NCI-H1048 (cell line): ENCODE measurements around the gene CAPN3.
"Not testable (repeated sequence)": the region's sequence is repeated elsewhere in the genome, so short reads cannot be mapped to it uniquely, and the experiment has no call there.

Experiments used
- DNase-seq: peaks from one replicate; lab custom pipeline; 2025; lab: John Stamatoyannopoulos, UW

The CAPN3 gene

DNA sequence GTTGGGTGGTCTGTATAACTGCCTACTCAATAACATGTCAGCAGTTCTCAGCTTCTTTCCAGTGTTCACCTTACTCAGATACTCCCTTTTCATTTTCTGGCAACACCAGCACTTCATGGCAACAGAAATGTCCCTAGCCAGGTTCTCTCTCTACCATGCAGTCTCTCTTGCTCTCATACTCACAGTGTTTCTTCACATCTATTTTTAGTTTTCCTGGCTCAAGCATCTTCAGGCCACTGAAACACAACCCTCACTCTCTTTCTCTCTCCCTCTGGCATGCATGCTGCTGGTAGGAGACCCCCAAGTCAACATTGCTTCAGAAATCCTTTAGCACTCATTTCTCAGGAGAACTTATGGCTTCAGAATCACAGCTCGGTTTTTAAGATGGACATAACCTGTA lies at the start of gene CAPN3:
CAPN3 (plus strand) TSS at position 253 of the 400 bp plus-strand sequence. CDS start 305 bp downstream, outside the sequence.
- DNase-seq, result no peak

DNA sequence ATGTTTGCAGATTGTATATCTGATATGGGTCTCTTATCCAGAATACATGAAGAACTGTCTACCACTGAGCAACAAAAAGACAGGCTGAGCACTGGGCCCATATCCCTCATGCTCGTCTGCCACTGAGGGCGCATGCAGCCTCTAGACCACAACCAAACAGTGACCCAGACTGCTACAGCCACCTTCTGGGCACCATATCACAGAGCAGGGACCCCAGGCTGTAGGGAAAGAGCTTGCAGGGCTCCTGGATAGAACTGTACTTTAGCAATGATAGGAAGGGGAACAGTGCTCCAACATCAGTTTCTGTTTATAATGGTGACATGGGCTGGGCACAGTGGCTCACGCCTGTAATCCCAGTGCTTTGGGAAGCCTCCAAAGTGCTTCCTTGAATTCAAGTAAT lies 45.8 kb upstream of the CAPN3 start:
- no peak for DNase-seq

DNA sequence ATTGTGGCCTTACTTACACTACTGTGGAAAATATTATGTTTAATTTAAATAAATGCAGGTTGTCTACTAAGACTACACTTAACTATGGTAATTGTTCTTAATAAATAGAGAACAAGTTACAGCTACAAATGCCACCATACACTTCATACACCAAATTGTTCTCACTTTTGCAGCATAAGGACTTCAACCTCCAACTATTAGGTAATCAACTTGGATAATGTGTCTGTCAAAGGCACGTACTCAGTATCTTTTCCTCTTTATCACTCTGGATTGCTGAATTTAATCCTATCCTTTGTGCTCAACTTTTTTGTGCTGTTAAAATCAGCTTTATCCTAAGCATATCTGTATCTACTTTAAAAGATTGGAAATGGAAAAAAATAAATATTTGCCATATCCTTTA lies 44.5 kb upstream of the CAPN3 start:
- DNase-seq, result no peak

DNA sequence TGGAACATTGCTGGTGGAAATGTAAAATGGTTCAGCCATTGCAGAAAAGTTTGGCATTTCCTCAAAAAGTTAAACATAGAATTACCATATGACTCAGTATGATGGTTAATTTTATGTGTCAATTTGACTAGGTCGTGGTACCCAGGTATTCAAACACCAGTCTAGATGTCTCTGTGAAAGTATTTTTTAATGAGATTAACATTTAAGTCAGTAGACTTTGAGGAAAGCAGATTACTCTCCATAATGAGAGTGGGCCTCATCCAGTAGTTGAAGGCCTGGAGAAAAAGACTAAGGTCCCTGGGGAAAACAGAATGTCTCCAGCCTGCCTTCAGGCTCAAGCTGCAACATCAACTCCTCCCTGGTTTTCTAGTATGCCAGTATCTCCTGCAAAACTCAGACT lies 43.8 kb upstream of the CAPN3 start:
- no peak for DNase-seq

DNA sequence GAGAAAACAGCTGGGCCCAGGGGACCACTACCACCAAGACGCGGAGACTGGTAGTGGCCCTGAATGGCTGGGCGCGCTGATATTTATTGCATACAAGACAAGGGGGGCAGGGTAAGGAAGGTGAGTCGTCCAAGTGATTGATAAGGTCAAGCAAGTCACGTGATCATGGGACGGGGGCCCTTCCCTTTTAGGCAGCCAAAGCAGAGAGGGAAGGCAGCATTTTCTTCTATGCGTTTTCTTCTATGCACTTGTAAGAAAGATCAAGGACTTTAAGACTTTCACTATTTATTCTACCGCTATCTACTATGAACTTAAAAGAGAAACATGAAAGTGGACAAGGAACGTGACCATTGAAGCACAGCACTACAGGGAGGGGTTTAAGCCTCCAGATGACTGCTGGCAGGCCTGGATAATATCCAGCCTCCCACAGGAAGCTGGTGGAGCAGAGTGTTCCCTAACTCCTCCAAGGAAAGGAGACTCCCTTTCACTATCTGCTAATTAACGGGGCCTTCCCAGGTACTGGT lies 43.0 kb upstream of the CAPN3 start:
- DNase-seq, result not testable (repeated sequence)

DNA sequence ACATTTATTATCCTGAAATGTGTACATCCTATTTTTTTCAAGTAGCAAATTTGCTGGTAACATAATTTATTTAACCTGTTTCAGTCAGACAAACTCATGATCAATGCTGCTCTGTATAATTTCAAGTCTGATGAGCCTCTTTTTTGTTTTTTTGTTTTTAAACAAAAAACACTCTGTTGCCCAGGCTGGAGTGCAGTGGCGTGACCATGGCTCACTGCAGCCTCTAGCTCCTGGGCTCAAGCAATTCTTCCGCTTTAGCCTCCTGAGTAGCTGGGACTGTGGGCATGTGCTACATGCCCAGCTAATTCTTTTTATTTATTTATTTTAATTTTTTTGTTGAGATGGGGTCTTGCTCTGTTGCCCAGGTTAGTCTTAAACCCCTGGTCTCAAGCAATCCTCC lies 40.1 kb upstream of the CAPN3 start:
- no peak for DNase-seq

DNA sequence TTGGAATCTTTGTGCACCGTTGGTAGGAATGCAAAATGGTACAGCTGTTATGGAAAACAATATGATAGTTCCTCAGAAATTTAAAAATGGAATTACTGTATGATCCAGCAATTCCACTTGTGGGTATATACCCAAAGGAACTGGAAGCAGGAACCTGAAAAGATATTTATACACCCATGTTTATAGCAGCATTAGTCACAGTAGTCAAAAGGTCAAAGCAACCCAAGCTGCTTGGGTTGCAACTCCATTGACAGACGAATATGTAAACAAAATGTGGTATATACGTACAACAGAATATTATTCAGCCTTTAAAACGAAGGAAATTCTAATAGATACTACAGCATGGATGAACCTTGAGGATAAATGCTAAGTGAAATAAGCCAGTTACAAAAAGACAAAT lies 35.0 kb upstream of the CAPN3 start:
- DNase-seq, result no peak

DNA sequence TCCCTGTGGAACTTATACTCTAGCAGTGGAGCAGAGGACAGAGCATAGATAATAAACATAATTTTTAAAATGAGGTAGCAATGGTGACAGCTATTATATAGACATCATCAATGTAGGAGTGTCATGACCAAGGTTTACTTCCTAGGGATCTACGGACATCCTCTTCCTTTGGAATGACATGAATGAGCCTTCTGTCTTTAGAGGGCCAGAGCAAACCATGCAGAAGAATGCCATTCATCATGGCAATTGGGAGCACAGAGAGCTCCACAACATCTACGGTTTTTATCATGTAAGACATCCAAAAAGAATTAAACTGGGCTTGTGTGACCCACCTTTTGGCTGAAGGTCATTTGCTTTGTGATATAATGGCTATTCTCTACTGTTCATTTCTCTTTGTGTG lies 30.1 kb upstream of the CAPN3 start:
- DNase-seq, result no peak

DNA sequence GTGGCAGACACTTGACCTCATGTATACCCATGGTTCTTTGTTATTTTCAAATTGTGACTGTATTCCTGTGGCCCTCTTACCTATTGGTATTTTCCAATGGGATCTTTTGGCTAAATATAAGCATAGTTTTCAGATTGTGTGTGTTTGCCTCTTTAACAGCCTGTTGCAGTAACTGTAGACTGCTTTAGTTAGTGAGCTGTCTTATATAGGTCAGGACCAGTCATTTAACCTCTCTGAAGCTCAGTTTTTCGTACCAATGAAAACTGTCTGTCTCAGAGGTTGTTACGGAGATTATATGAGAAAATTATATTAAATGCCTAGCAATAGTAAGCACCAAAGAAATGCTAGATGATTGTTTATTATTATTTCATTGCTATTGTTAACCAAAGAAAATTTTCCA lies 29.3 kb upstream of the CAPN3 start:
- DNase-seq, result no peak

DNA sequence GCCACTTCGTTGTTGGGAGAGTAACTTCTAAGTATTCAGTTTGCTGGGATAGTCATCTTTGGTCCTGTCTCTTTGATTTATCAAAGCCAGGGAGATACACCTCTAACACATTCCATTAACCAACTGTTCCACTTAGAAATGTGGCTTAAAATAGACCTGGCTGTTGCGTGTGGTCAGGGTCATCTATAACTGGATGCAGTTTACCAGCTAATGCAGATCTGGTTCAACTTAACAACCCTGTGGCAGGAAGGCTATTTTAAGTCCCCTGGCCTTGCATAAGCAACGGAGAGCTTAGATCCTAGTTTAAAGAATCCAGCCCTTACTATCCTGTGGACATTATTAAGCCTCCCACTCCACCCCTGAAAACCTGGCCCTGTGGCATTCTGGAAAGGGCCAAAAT lies 28.1 kb upstream of the CAPN3 start:
- DNase-seq, result no peak

DNA sequence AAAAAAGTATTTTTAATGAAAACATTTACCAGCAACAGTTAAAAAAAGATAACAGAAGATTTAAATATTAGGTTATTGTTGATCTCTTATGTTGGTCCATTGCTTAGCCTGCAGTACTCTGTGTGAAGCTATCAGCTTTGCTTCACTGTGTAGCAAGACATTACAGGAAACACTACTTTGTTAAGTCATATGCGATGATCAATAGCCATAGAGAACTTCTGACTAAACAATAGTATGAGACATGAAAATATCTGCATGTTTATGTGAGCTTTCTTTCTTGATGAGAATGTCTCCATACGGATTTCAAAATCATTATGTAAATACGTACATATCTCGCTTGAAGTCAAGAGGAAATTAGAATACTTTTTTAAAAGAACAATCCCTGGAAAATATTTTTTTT lies 27.0 kb upstream of the CAPN3 start:
- no peak for DNase-seq

DNA sequence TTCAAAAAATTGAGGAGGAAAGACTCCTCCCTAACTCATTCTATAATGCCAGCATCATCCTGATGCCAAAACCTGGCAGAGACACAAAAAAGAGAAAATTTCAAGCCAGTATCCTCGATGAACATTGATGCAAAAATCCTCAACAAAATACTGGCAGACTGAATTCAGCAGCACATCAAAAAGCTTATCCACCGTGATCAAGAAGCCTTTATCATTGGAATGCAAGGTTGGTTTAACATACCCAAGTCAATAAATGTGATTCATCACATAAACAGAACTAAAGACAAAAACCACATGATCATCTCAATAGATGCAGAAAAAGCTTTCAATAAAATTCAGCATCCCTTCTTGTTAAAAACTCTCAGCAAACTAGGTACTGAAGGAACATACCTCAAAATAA lies 24.2 kb upstream of the CAPN3 start:
- no peak for DNase-seq

DNA sequence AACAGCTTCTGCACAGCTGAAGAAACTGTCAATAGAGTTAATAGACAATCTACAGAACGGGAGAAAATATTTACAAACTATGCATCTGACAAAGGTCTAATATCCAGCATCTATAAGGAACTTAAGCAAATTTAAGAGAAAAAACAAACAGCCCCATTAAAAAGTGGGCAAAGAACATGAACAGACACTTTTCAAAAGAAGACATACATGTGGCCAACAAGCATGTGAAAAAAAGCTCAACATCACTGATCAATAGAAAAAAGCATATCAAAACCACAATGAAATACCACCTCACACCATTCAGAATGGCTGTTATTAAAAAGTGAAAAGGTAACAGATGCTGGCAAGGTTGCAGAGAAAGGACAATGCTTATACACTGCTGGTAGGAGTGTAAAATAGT lies 22.7 kb upstream of the CAPN3 start:
- DNase-seq, result not testable (repeated sequence)

DNA sequence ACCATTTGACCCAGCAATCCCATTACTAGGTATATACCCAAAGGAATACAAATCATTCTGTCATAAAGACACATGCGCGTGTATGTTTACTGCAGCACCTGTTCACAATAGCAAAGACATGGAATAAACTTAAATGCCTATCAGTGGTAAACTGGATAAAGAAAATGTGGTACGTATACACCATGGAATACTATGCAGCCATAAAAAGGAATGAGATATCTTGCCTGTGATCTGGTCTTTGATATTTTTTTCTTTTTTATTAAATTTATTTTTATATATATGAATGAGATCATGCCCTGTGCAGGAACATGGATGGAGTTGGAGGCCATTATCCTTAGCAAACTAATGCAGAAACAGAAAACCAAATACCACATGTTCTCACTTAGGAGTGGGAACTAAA lies 22.2 kb upstream of the CAPN3 start:
- DNase-seq, result not testable (repeated sequence)

DNA sequence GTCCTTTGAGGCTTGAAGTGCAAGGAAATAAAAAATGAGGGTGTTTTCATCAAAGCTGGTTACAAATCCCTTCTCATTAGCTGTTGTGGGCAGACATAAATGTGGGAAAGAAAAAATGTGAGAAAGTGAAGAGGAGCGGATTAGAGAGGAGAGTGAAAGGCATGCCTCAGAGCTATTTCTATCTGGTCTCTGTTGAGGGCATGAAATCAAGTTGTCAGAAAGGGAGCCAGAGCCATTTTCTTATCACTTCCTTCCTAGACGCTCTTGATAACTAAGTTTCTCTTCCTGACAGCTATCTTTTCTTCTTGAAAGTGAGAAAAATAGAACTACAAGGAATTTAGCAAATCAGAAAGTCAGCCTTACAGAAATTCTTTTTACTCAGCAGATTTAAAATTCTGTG lies 20.8 kb upstream of the CAPN3 start:
- DNase-seq, result no peak

DNA sequence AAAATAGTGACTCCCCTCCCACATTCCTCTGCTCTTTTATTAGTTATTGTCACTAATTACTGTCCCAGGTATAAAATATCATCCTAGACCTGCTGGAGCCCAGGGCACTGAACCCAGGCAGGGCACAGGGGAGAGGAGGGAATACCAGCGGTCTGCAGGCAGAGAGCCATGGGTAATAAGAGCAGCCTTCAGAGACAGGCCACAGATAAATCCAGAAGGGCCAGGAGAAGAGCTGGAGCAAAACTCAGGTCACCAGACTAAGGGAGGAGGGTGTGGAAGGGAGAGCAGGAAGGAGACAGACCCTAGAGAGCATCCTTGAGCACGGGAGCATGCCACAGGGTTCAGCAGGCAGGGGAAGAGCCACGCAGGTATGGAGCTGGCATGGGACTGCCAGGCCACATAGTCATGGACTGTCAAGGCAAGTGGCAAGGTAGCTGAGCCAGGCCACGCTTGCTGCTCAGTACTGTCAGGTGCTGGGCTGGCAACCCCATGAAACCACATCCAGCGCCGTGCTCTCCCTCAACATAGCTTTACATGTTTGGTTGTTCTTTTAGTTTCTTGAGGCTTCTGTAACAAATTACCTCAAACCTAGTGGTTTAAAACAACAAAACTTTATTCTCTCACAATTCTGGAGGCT lies 15.6 kb upstream of the CAPN3 start:
- no peak for DNase-seq

DNA sequence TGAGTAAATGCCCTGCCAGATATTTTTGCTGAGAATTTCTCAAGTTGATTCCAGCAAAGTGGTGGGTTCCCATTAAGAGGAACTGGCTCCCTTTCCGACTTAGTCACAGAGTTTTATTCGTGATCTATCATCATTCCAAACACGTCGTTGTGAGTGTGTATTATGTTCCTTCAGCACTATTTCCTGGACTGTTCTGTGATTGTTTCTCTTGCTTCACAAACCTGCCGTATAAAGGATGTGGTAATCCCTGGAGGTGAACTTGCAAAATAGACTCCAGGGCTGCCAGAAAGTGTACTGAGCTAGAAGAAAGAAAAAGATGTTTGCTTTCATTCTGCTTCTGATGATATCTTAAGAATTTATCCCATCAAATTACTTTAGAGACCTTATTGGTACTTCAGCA lies 14.5 kb upstream of the CAPN3 start:
- DNase-seq, result no peak

DNA sequence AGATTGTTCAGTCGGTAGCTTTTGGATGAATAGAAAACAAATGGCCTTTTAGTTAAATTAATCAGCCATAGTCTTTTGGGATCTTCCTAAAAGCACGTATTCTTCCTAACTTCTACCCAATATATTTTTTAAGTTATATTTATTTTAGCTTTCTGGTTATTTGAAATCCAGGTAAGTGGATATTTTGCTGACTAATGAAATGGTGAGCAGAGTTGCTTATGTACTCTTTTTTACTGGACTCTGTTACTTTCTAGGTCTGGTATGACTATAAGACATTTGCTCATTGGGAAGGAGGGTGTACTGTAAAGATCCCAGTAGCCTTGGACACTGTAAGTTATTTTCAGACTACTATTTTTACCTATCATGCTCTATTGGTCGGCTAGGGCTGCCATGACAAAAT lies 13.8 kb upstream of the CAPN3 start:
- DNase-seq, result no peak

DNA sequence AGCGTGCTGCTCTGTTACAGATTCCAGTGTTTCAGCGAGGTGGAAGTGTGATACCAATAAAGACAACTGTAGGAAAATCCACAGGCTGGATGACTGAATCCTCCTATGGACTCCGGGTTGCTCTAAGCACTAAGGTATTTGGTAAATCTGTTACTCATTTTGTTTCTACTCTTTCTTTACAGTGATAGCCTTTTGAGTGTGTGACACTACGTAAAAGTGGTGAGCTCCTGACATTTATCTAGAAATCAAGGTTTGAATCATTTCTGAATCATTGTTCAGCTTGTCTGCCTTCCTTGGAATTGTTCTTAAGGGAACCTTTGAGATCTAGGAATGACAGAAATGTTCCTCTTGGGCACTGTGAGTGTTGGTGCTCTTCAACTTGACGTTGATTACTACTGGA lies 11.2 kb upstream of the CAPN3 start:
- no peak for DNase-seq

DNA sequence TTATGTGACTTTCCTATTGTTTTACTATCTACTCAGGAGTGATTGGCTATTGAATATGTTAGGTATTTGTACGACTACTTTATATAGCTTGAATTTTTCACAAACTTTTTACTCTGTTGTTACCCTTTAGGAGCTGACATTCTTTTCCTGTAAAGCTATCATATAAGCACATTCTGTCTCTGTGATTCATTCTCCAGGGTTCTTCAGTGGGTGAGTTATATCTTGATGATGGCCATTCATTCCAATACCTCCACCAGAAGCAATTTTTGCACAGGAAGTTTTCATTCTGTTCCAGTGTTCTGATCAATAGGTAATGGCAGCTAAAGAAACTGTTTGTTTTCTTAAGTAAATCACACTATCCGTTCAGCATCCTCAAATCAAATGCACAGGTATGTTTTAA lies 10.1 kb upstream of the CAPN3 start:
- DNase-seq, result no peak

DNA sequence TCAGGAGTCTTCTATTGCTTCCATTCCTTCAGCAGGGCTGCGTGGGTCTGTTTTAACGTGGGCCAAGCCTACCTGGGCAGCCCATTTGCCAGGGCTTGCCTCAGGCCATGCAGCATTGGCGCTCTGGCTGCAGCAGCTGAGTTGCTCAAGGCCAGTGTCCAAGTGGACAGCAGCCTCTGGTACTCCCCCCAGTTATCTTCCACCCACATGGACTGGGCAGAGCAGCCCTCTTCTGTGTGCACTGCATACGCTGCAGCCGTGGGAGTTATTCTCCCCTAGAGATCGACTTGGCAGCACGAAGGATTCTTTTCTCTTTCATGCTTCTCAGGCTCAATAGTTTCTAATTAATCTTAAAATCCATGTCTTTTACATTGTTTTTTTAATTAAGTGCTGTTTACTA lies 6.9 kb upstream of the CAPN3 start:
- DNase-seq, result no peak

DNA sequence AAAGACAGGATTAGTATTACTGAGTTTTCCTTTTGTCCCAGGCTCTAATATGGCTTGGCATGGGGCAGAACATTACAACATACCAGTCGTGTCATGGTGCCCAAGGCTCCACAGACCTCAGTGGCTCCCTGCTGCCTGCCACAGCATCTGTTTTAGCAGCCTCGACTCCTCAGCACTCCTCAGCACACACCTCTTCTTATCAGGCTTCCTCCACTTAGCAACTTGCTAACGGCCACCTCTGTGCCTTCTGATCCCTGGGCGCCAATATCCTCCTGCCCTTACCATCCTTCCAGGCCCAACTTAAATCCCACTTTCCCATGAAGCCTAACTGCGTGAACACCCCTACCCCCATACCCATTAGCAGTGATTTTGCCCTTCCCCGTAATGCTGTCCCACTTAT lies 6.2 kb upstream of the CAPN3 start:
- no peak for DNase-seq

DNA sequence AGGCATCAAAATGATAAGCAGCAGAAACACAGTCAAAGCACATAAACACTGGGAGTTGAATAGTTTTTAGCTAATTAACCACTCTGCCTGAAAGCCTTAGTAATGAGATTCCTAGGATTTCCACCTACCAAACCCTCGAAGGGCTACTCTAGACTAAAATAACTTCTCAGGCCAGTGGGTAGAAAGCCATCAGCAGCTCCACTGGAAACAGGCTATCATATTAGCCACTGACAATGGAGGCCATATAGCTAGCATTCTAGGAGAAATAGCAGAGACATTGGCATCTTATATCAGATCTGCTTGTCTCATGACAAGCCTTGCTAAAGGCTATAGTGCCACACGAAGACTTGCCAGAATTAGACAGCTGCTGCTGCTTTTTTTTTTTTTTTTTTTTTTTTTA lies 4.5 kb upstream of the CAPN3 start:
- no peak for DNase-seq

DNA sequence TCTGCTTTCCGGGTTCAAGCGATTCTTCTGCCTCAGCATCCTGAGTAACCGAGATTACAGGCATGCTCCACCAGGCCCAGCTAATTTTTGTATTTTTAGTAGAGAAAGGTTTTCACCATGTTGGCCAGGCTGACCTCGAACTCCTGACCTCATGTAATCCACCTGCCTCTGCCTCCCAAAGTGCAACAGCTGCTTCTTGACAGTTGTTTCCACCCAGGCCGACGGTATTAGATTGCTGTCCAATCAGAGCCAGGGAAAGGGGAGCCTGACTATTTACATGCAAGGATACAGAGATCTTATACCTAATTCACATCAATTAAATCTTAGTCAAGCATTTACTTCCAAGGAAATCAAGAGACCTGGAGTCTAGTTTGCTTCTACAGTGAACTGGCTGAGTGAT lies 4.0 kb upstream of the CAPN3 start:
- no peak for DNase-seq

DNA sequence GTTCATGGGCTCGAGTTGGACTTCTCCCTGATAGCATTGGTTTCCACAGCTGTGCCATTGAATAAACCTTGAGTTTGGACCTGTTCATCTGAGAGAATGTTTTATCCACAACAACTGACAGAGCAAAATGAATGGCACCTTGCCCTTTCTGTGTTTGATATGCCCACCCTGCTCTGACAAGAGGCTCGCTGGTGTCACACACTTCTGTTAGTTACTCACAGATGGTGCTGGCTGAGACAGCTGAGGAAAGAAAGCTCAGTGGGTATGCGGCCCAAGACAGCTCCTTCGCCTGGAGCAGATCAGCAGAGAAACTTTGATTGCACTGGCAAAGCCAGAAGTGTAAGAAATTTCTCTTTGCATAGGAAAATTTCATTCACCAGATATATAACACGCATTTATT lies 2.5 kb upstream of the CAPN3 start:
- no peak for DNase-seq
